ENCODE results near the gene TCL1B.

GRCh38 chr14:95662376-95663186 lies 23.6 kb upstream of the TCL1B start:
- TF ChIP-seq CTCF (IDR thresholded peaks at IDR 0.05; ENCODE audit: low read depth, low read length) (no peak), POLR2A (IDR thresholded peaks at IDR 0.05; ENCODE audit: extremely low read depth, insufficient read length) (no peak), MAX (IDR thresholded peaks at IDR 0.05; ENCODE audit: low read depth, low read length) (no peak)
